ENCODE results near the gene C1orf216. TPM values are rescaled to one million over a fixed set of nuclear protein-coding genes. Genes with fewer than 3 reads are reported as not detected.

C1orf216 gene
- total and polyA plus RNA-seq, 7 experiments from 2014 or later, result 3.2 to 15.2 (median 4.6) TPM

GRCh38 chr1:35672116-35672515 is 46.6 kb downstream of the C1orf216 start:
- Histone ChIP-seq H3K4me3 (ENCODE audit: low read length) (no peak overlapping the region), H3K9me3 (ENCODE audit: control insufficient read depth in 2 of 3, low read length in 3 of 3) (no peaks in the 10 kb centered on the region), H3K36me3 (ENCODE audit: control insufficient read depth in 2 of 3, insufficient read depth in 3 of 3, low read length in 3 of 3) (no peaks in the 10 kb centered on the region), H3K27me3 (ENCODE audit: control insufficient read depth in 2 of 2, insufficient read depth in 2 of 2, low read length in 2 of 2) (no peaks in the 10 kb centered on the region), H3K4me1 (ENCODE audit: control insufficient read depth in 2 of 2, insufficient read depth in 2 of 2, low read length in 2 of 2) (no peaks in the 10 kb centered on the region), H3K27ac (ENCODE audit: low read depth, low read length) (no peak overlapping the region)
- ChIA-PET CTCF (no interaction called here), POLR2A (no interaction called here)
- DNase-seq (no peak), ATAC-seq (no peak)
- Mint-ChIP-seq H3K9me3 (peaks cover 0 to 2% (median 0%) of the 10 kb centered on the region in 11 donors), H3K36me3 (no peaks in the 10 kb centered on the region), H3K4me1 (peaks cover 0 to 5% (median 0%) of the 10 kb centered on the region in 7 donors), H3K4me3 (no peak overlapping the region), H3K27ac (no peak overlapping the region), H3K27me3 (peaks cover 4 to 24% (median 21%) of the 10 kb centered on the region in 5 donors)
- intact Hi-C loops (cut with micrococcal nuclease), result no loop called here

- Histone ChIP-seq H3K36me3 (ENCODE audit: control insufficient read depth in 2 of 3, insufficient read depth in 3 of 3, low read length in 3 of 3) (no peaks in the 10 kb centered on the region), H3K27ac (ENCODE audit: low read depth, low read length) (no peak overlapping the region), H3K4me1 (ENCODE audit: control insufficient read depth in 2 of 2, insufficient read depth in 2 of 2, low read length in 2 of 2) (no peaks in the 10 kb centered on the region), H3K27me3 (ENCODE audit: control insufficient read depth in 2 of 2, insufficient read depth in 2 of 2, low read length in 2 of 2) (no peaks in the 10 kb centered on the region), H3K4me3 (ENCODE audit: low read length) (no peak overlapping the region), H3K9me3 (ENCODE audit: control insufficient read depth in 2 of 3, low read length in 3 of 3) (no peaks in the 10 kb centered on the region)
- H3K9me3 Mint-ChIP-seq, result no peaks in the 10 kb centered on the region
- intact Hi-C loops (cut with micrococcal nuclease), result no loop called here
- H3K4me1 Mint-ChIP-seq, result peaks cover 0 to 5% (median 0%) of the 10 kb centered on the region in 7 donors
- peaks cover 5 to 26% (median 21%) of the 10 kb centered on the region in 5 donors for H3K27me3 Mint-ChIP-seq
- CTCF ChIA-PET, result no interaction called here
- no peaks in the 10 kb centered on the region for H3K36me3 Mint-ChIP-seq
- no peak for ATAC-seq
- DNase-seq, result no peak
- POLR2A ChIA-PET, result no interaction called here
- no peak overlapping the region for H3K27ac Mint-ChIP-seq
- no peak overlapping the region for H3K4me3 Mint-ChIP-seq
Observed at GRCh38 chr1:35668506-35668905, 50.2 kb downstream of the C1orf216 start.

GRCh38 chr1:35666916-35667315 is 51.8 kb downstream of the C1orf216 start:
- H3K4me3 Mint-ChIP-seq, result no peak overlapping the region
- intact Hi-C loops (cut with micrococcal nuclease), result no loop called here
- H3K27ac ChIP-seq (ENCODE audit: low read depth, low read length), result no peak overlapping the region
- no peak overlapping the region for H3K27ac Mint-ChIP-seq
- H3K36me3 Mint-ChIP-seq, result no peaks in the 10 kb centered on the region
- no peak for ATAC-seq
- H3K4me1 Mint-ChIP-seq, result peaks cover 0 to 5% (median 0%) of the 10 kb centered on the region in 7 donors
- ChIA-PET CTCF (interaction anchor here (1.1 kb wide), 1 partner anchor 8 kb away, joined by 3 read pairs; no protein-coding TSS in a partner anchor), POLR2A (no interaction called here)
- H3K9me3 ChIP-seq (ENCODE audit: control insufficient read depth in 2 of 3, low read length in 3 of 3), result no peaks in the 10 kb centered on the region
- H3K4me1 ChIP-seq (ENCODE audit: control insufficient read depth in 2 of 2, insufficient read depth in 2 of 2, low read length in 2 of 2), result no peaks in the 10 kb centered on the region
- H3K36me3 ChIP-seq (ENCODE audit: control insufficient read depth in 2 of 3, insufficient read depth in 3 of 3, low read length in 3 of 3), result no peaks in the 10 kb centered on the region
- DNase-seq, result no peak
- no peaks in the 10 kb centered on the region for H3K9me3 Mint-ChIP-seq
- H3K27me3 ChIP-seq (ENCODE audit: control insufficient read depth in 2 of 2, insufficient read depth in 2 of 2, low read length in 2 of 2), result no peaks in the 10 kb centered on the region
- no peak overlapping the region for H3K4me3 ChIP-seq (ENCODE audit: low read length)
- peaks cover 8 to 23% (median 11%) of the 10 kb centered on the region in 5 donors for H3K27me3 Mint-ChIP-seq

- Mint-ChIP-seq H3K9me3 (no peaks in the 10 kb centered on the region), H3K36me3 (no peaks in the 10 kb centered on the region), H3K4me1 (peaks cover 0 to 4% (median 0%) of the 10 kb centered on the region in 7 donors), H3K4me3 (no peak overlapping the region), H3K27me3 (peaks cover 7 to 26% (median 10%) of the 10 kb centered on the region in 5 donors), H3K27ac (no peak overlapping the region)
- Histone ChIP-seq H3K27me3 (ENCODE audit: control insufficient read depth in 2 of 2, insufficient read depth in 2 of 2, low read length in 2 of 2) (no peaks in the 10 kb centered on the region), H3K36me3 (ENCODE audit: control insufficient read depth in 2 of 3, insufficient read depth in 3 of 3, low read length in 3 of 3) (no peaks in the 10 kb centered on the region), H3K27ac (ENCODE audit: low read depth, low read length) (no peak overlapping the region), H3K9me3 (ENCODE audit: control insufficient read depth in 2 of 3, low read length in 3 of 3) (no peaks in the 10 kb centered on the region), H3K4me3 (ENCODE audit: low read length) (no peak overlapping the region), H3K4me1 (ENCODE audit: control insufficient read depth in 2 of 2, insufficient read depth in 2 of 2, low read length in 2 of 2) (no peaks in the 10 kb centered on the region)
- no peak for ATAC-seq
- ChIA-PET POLR2A (no interaction called here), CTCF (interaction anchor here (1.1 kb wide), 1 partner anchor 9 kb away, joined by 3 read pairs; no protein-coding TSS in a partner anchor)
- intact Hi-C loops (cut with micrococcal nuclease), result no loop called here
- no peak for DNase-seq
Observed at GRCh38 chr1:35666216-35666615, 52.5 kb downstream of the C1orf216 start.

Other genes starting within 250 kb of the C1orf216 start
- 10 to 100 TPM; 62.0 to 79.7 (median 65.6) TPM for gene KIAA0319L, start 161.5 kb downstream of the C1orf216 start, total RNA-seq
- gene KIAA0319L, start 161.5 kb downstream of the C1orf216 start, polyA plus RNA-seq, result 10 to 100 TPM; 22.2 to 36.6 TPM
- 10 to 100 TPM; 19.4 to 38.6 (median 26.4) TPM for gene NCDN, start 161.1 kb downstream of the C1orf216 start, total RNA-seq
- 10 to 100 TPM; 17.1 to 23.9 TPM for gene NCDN, start 161.1 kb downstream of the C1orf216 start, polyA plus RNA-seq
- 1 to 10 TPM in 4 of 5 experiments, under 1 TPM in 1; 0.77 to 4.2 (median 2.8) TPM for gene TFAP2E, start 145.6 kb downstream of the C1orf216 start, total RNA-seq
- under 1 TPM; 0.13 to 0.51 TPM for gene TFAP2E, start 145.6 kb downstream of the C1orf216 start, polyA plus RNA-seq
- gene PSMB2, start 77.4 kb downstream of the C1orf216 start, total RNA-seq, result 10 to 100 TPM; 20.4 to 93.5 (median 23.5) TPM
- gene PSMB2, start 77.4 kb downstream of the C1orf216 start, polyA plus RNA-seq, result 10 to 100 TPM; 46.6 to 62.6 TPM
- 10 to 100 TPM in 1 of 5 experiments, 1 to 10 TPM in 1, under 1 TPM in 3; 0.11 to 48.7 (median 0.64) TPM for gene CLSPN, start 51.1 kb upstream of the C1orf216 start, total RNA-seq
- not detected for gene CLSPN, start 51.1 kb upstream of the C1orf216 start, polyA plus RNA-seq
- 10 to 100 TPM; 13.2 to 32.6 (median 17.8) TPM for gene AGO4, start 89.1 kb upstream of the C1orf216 start, total RNA-seq
- gene AGO4, start 89.1 kb upstream of the C1orf216 start, polyA plus RNA-seq, result 1 to 10 TPM; 2.5 to 6.4 TPM
- 10 to 100 TPM; 22.5 to 28.0 (median 26.9) TPM for gene AGO1, start 164.3 kb upstream of the C1orf216 start, total RNA-seq
- gene AGO1, start 164.3 kb upstream of the C1orf216 start, polyA plus RNA-seq, result 10 to 100 TPM in 1 of 2 donors, 1 to 10 TPM in 1; 8.9 to 11.2 TPM
- 10 to 100 TPM; 27.2 to 49.2 (median 39.4) TPM for gene AGO3, start 212.2 kb upstream of the C1orf216 start, total RNA-seq
- 10 to 100 TPM; 11.8 to 19.3 TPM for gene AGO3, start 212.2 kb upstream of the C1orf216 start, polyA plus RNA-seq

Measured in naive thymus-derived CD4-positive, alpha-beta T cell (primary cell).